ENCODE results near the gene OCSTAMP.

The OCSTAMP gene

DNA sequence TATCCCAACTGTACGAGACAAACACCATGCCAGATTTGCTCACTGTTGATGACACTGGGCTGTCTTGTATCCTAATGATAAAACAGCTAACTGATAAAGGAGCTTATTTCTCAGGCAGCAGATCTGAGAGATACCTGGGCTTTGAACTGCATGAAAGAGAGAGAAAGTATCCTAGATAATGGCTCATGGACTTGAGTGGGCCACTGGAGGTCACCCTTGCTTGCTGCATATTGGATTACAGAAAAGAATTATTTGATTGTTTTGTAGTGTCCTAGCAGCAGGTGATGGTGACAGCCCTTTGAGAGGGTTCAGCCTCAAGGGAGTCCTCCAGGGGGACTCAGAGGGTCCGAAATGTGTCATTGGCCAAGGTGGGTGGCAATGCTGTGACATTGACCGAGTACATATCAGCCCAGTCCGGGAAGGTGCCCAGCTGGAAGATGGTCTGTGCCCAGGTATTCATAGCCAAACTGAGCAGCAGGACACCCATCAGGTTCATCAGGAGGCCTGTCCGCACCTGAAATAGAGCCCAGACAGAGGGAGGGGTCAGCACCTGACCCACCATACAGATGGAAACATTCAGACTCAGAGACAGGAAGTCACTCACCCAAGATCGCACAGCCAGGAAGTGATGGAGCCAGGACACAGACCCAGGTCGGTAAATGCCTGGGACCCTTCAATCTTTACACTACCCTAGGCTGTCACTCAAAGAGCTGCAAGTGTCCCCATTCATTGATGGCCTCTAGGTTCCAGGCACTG, 9.4 kb upstream of the OCSTAMP start:
- Histone ChIP-seq H3K9me3 (ENCODE audit: low read length) (no peaks in the 10 kb centered on the region), H3K27me3 (ENCODE audit: control insufficient read depth in 1 of 2, insufficient read depth in 2 of 2, low read length in 2 of 2) (peaks cover 0 to 4% of the 10 kb centered on the region in 2 donors), H3K27ac (ENCODE audit: low read depth, low read length) (no peak overlapping the region), H3K36me3 (ENCODE audit: insufficient read depth, low read length) (no peaks in the 10 kb centered on the region), H3K4me3 (ENCODE audit: low read depth in 1 of 2, low read length in 2 of 2) (no peak overlapping the region), H3K9ac (ENCODE audit: low read length) (no peak overlapping the region), H3K4me1 (ENCODE audit: insufficient read depth, low read length) (peaks cover 5% of the 10 kb centered on the region)

DNA sequence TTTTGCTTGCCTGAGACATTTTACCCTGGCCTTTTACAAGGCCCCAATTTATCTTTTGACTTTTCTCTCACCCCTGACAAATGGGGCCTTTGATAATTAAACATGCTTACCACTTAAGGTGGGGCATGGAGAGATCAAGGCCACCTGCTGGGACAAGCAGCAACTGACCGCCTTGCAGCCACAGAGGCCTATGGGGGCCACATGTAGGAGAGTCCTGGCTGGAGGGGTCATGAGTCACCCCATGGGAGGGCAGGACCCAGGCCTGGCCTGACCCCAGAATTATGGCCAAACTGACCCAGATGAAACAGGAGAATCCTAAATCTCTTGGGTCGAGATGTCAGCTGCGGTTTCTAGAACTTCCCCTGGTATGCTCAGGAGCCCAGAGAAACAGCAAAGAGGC, 8.5 kb upstream of the OCSTAMP start:
- Histone ChIP-seq H3K9ac (ENCODE audit: low read length) (no peak overlapping the region), H3K9me3 (ENCODE audit: low read length) (no peaks in the 10 kb centered on the region), H3K4me1 (ENCODE audit: insufficient read depth, low read length) (peaks cover 5% of the 10 kb centered on the region), H3K36me3 (ENCODE audit: insufficient read depth, low read length) (no peaks in the 10 kb centered on the region), H3K27me3 (ENCODE audit: control insufficient read depth in 1 of 2, insufficient read depth in 2 of 2, low read length in 2 of 2) (peaks cover 0 to 4% of the 10 kb centered on the region in 2 donors), H3K4me3 (ENCODE audit: low read depth in 1 of 2, low read length in 2 of 2) (no peak overlapping the region), H3K27ac (ENCODE audit: low read depth, low read length) (no peak overlapping the region)

DNA sequence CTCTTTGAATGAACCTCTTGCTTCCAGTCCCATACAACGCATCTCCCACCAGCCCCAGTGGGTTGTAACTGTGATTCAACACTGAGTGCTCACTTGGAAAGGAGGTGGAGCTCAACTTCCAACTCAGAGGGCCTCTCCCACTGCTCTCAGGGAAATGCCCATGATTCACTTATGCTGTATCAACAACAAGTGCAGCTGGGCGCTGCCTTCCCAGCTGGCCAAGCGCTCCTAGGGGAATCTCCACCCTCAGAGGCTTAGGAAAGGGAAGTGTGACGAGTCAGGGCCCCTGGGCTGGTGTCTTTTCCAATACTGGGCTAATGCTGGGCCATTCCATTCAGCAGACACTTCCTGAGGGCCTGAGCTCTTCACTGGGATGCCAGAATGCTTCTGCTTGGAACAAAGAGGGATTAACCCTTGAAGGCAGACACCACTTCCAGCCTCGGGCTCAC, 8.1 kb upstream of the OCSTAMP start:
- Histone ChIP-seq H3K27ac (ENCODE audit: low read depth, low read length) (no peak overlapping the region), H3K4me1 (ENCODE audit: insufficient read depth, low read length) (peaks cover 5% of the 10 kb centered on the region), H3K36me3 (ENCODE audit: insufficient read depth, low read length) (no peaks in the 10 kb centered on the region), H3K9ac (ENCODE audit: low read length) (no peak overlapping the region), H3K4me3 (ENCODE audit: low read depth in 1 of 2, low read length in 2 of 2) (no peak overlapping the region), H3K9me3 (ENCODE audit: low read length) (no peaks in the 10 kb centered on the region), H3K27me3 (ENCODE audit: control insufficient read depth in 1 of 2, insufficient read depth in 2 of 2, low read length in 2 of 2) (peaks cover 0 to 4% of the 10 kb centered on the region in 2 donors)

DNA sequence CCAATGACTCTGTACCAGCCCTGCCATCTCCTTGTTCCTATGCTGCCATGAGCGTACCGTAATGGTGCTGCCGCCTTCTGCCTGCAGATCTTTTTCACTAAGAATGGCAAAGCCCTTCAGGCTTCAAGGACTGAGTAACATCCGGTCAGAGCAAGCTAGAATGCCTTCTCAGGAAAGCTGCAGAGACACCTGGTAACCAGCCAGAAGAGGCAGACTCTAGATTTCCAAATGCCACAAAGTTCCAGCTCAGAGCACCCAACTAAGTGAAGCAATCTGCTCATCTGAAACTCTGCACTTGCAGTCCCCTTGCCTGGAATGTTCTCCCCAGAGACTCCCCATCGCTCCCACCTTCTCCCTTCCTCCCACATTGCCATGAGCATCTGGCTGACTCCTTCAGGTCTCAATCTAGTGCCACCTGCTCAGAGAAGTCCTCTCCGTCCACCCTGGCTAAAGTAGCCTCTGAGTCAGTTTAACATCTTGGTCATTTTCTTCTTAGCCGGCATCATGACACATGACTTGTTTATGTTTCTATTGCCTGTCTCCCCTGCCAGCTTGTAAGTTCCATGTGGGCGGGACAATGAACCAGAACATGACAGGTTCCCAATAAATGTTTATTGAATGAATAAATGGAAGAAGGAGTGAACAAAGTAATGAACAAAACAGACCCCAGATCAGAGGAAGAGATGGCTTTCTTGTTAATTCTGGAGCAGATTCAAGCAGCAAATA, 6.9 kb upstream of the OCSTAMP start:
- no peak overlapping the region for H3K9ac ChIP-seq (ENCODE audit: low read length)
- no peaks in the 10 kb centered on the region for H3K36me3 ChIP-seq (ENCODE audit: insufficient read depth, low read length)
- H3K9me3 ChIP-seq (ENCODE audit: low read length), result no peaks in the 10 kb centered on the region
- peaks cover 5% of the 10 kb centered on the region for H3K4me1 ChIP-seq (ENCODE audit: insufficient read depth, low read length)
- H3K27me3 ChIP-seq (ENCODE audit: control insufficient read depth in 1 of 2, insufficient read depth in 2 of 2, low read length in 2 of 2), result peaks cover 0 to 4% of the 10 kb centered on the region in 2 donors
- H3K27ac ChIP-seq (ENCODE audit: low read depth, low read length), result no peak overlapping the region
- no peak overlapping the region for H3K4me3 ChIP-seq (ENCODE audit: low read depth in 1 of 2, low read length in 2 of 2)

DNA sequence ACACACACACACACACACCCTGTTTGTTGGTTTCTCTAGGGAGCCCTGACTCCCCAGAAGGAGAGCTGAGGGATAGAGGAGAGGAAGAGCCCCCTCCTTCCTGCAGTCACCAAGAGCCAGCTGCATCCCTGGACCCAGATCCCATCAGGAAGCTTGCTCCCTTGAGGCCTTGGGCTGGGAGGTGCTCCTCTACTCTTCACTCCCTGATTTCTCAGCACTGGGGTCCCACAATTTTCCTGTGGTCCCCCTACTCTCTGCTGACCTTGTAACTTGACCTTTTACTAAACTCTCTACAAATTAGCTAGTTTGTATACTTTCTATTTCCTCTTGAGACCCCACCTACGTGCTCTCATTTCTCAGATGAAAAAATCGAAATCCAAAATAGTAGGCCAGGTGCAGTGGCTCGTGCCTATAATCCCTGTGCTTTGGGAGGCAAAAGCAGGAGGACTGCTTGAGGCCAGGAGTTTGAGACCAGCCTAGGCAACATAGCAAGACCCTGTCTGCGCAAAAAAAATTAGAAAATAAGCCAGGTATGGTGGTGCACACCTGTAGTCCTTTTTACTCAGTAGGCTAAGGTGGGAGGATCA, 5.0 kb upstream of the OCSTAMP start:
- Histone ChIP-seq H3K36me3 (ENCODE audit: insufficient read depth, low read length) (no peaks in the 10 kb centered on the region), H3K4me1 (ENCODE audit: insufficient read depth, low read length) (no peaks in the 10 kb centered on the region), H3K9me3 (ENCODE audit: low read length) (no peaks in the 10 kb centered on the region), H3K9ac (ENCODE audit: low read length) (no peak overlapping the region), H3K27me3 (ENCODE audit: control insufficient read depth in 1 of 2, insufficient read depth in 2 of 2, low read length in 2 of 2) (peaks cover 0 to 4% of the 10 kb centered on the region in 2 donors), H3K27ac (ENCODE audit: low read depth, low read length) (no peak overlapping the region), H3K4me3 (ENCODE audit: low read depth in 1 of 2, low read length in 2 of 2) (no peak overlapping the region)

DNA sequence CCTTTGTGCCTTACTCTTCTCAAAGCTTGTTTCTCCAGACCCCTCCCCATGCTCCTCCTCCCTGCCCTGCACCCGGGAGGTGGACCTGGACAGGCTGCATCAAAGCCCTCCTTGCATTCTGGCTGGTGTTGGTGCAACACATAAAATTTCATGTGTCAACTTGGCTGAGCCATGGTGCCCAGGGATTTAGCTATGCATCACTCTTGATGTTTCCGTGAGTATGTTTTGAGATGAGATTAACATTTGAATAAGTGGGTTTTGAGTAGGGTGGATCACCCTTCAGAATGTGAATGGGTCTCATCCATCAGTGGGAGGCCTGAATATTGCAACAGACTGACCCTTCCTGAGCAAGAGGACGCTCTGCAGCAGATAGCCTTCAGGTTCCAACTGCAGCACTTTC, 4.4 kb upstream of the OCSTAMP start:
- Histone ChIP-seq H3K4me1 (ENCODE audit: insufficient read depth, low read length) (no peaks in the 10 kb centered on the region), H3K9me3 (ENCODE audit: low read length) (no peaks in the 10 kb centered on the region), H3K36me3 (ENCODE audit: insufficient read depth, low read length) (no peaks in the 10 kb centered on the region), H3K27me3 (ENCODE audit: control insufficient read depth in 1 of 2, insufficient read depth in 2 of 2, low read length in 2 of 2) (peaks cover 0 to 4% of the 10 kb centered on the region in 2 donors), H3K9ac (ENCODE audit: low read length) (no peak overlapping the region), H3K27ac (ENCODE audit: low read depth, low read length) (no peak overlapping the region), H3K4me3 (ENCODE audit: low read depth in 1 of 2, low read length in 2 of 2) (no peak overlapping the region)

DNA sequence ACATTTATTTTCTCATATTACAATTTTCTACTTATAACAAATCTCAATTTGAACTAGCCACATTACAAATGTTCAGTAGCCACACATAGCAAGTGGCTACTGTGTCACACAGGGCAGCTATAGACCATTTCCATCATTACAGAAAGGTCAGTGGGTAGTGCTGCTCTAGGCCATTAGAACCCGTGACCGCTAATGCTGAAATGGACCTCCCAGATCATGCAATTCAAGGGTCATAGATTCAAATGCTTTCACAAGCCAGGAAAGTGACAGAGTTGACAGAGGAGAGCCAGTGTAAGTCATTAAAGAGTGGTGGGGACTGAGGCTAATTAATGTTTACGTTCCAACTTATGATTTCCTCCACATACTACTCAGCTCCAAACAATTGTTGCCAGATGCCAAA, 3.5 kb upstream of the OCSTAMP start:
- Histone ChIP-seq H3K27me3 (ENCODE audit: control insufficient read depth in 1 of 2, insufficient read depth in 2 of 2, low read length in 2 of 2) (peaks cover 0 to 4% of the 10 kb centered on the region in 2 donors), H3K36me3 (ENCODE audit: insufficient read depth, low read length) (no peaks in the 10 kb centered on the region), H3K4me3 (ENCODE audit: low read depth in 1 of 2, low read length in 2 of 2) (no peak overlapping the region)

DNA sequence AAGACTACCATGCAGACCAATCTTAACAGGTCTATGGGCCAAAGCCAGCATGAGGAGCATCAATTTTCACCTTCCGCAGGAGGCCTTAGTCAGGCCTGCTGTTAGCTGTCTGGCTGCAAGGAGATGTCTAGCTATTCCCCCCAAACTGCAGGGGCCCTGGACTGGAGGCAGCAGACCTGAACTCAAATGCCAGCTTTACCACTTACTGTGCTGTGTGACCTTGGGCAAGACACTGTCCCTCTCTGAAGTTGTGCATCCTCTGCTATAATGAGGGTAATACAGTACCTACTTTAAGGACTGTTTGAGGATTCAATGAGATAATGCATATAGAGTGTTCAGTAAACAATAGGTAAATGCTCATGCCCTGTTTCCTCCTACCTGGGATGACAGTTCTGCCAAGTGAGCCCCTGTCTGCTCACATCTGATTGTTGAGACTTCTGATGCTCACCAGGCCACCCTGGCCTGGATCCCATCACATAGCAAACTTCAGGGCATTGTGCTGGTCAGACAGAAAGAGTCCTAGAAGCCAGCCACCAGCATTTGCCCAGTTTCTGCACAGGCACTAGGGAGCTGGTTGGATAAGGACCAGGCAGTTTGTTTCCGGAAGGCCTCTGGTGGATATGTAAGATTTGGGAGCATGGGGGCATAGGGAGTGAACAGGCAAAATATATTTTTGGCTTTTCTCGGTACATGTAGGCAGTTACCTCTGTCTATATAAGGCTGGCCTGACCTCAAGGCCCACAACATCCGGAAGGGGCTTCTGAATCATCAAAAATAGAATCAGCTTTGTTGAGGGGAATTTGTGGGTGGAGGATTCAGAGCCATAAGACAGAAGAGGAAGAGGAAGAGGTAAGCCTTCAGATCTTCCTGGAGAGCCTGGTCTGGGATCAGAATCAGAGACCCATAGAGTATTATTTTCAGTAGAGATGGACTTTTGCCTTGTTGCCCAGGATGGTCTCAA, 2.3 kb upstream of the OCSTAMP start:
- H3K36me3 ChIP-seq (ENCODE audit: insufficient read depth, low read length), result no peaks in the 10 kb centered on the region
- H3K4me1 ChIP-seq (ENCODE audit: insufficient read depth, low read length), result no peaks in the 10 kb centered on the region
- no peaks in the 10 kb centered on the region for H3K9me3 ChIP-seq (ENCODE audit: low read length)
- no peak overlapping the region for H3K4me3 ChIP-seq (ENCODE audit: low read depth in 1 of 2, low read length in 2 of 2)
- H3K27me3 ChIP-seq (ENCODE audit: control insufficient read depth in 1 of 2, insufficient read depth in 2 of 2, low read length in 2 of 2), result peaks cover 0 to 4% of the 10 kb centered on the region in 2 donors
- no peak overlapping the region for H3K9ac ChIP-seq (ENCODE audit: low read length)
- H3K27ac ChIP-seq (ENCODE audit: low read depth, low read length), result no peak overlapping the region

More for the DNA sequence above, 3.5 kb upstream of the OCSTAMP start:
- Histone ChIP-seq H3K9ac (ENCODE audit: low read length) (no peak overlapping the region), H3K27ac (ENCODE audit: low read depth, low read length) (no peak overlapping the region), H3K9me3 (ENCODE audit: low read length) (no peaks in the 10 kb centered on the region), H3K4me1 (ENCODE audit: insufficient read depth, low read length) (no peaks in the 10 kb centered on the region)

DNA sequence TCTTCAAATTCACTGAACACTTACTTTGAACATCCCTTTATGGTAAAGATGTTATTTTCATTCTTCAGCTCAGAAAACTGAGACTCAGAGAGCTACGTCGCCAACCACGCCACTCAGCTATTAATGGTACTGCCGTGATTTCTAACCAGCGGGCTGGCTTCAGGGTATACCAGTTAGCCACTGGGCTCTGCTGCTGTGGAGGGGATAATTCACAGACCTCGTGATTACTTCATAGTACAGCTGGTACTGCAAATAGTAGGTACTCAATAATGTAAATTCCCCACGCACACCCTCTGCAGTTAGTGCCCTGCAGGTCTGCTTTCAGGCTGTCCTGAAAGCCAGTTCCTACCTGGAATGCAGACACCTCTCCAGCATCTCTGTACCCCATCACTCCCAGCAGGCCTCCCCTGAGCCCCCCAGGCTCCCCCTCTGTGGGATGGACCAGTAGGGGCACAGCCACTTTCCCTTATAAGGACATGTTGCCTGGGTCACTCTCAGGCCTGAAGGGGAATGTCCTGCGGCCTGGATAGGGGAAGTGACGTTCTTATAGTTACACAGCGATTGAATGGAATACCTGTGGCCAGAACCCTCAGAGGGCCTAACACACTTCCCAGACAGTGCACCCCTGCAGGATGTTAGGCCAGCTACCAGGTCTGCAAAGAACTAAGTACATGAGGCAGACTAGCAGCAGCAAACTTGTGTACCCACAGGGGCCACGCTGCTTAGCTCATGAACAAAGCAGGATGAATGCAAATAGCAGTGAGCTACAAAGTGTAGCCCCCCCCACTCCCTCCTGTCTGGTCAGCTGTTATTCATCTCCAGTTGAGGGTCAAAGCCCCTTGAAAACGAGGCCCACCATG, 1.3 kb upstream of the OCSTAMP start:
- Histone ChIP-seq H3K4me3 (ENCODE audit: low read depth in 1 of 2, low read length in 2 of 2) (no peak overlapping the region), H3K9ac (ENCODE audit: low read length) (no peak overlapping the region), H3K9me3 (ENCODE audit: low read length) (no peaks in the 10 kb centered on the region), H3K27me3 (ENCODE audit: control insufficient read depth in 1 of 2, insufficient read depth in 2 of 2, low read length in 2 of 2) (peaks cover 0 to 4% of the 10 kb centered on the region in 2 donors), H3K36me3 (ENCODE audit: insufficient read depth, low read length) (no peaks in the 10 kb centered on the region), H3K4me1 (ENCODE audit: insufficient read depth, low read length) (no peaks in the 10 kb centered on the region), H3K27ac (ENCODE audit: low read depth, low read length) (no peak overlapping the region)

DNA sequence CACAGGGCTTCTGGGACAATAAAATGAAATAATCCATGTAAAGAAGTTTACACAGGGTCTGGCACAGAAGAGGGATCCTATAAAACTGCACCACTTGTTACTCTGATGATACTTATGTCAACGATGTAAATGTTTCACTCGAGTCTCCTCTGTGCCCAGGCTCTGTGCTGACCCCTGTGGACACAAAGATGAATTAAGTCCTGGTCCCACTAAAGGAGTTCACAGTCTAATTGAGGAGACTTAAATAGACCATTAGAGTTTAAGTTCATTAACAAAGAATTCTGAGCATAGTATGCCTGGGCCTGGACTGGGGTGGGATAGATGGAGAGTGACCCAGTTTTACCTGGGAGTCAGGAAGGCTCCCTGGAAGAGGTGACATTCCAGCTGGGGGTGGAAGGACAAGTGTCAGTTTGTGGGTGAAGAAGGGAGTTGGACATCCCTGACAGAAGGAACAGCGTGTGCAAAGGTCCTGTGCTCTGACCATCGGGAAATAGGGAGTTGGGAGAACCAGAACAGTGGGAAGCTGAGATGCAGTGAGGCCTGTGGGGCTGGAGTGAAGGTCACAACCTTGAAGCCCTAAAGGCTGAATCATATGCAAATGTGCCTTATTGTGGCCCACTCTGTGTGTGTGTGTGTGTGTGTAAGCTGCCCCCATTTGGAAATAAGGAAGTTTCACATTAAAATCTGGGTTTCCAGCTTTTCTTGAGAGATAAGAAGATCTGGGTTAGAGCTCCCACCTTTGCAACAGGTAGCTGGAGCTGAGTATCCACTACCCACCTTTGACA, 1.1 kb downstream of the OCSTAMP start:
- H3K4me1 ChIP-seq (ENCODE audit: insufficient read depth, low read length), result no peaks in the 10 kb centered on the region
- H3K9ac ChIP-seq (ENCODE audit: low read length), result no peak overlapping the region
- H3K9me3 ChIP-seq (ENCODE audit: low read length), result no peaks in the 10 kb centered on the region
- no peaks in the 10 kb centered on the region for H3K36me3 ChIP-seq (ENCODE audit: insufficient read depth, low read length)
- H3K27ac ChIP-seq (ENCODE audit: low read depth, low read length), result no peak overlapping the region
- no peak overlapping the region for H3K4me3 ChIP-seq (ENCODE audit: low read depth in 1 of 2, low read length in 2 of 2)
- peaks cover 0 to 4% of the 10 kb centered on the region in 2 donors for H3K27me3 ChIP-seq (ENCODE audit: control insufficient read depth in 1 of 2, insufficient read depth in 2 of 2, low read length in 2 of 2)
